TTC549 (cell line): Measurements from ENCODE around the gene ARPP21.
"Not testable (repeated sequence)": the region's sequence is repeated elsewhere in the genome, so short reads cannot be mapped to it uniquely, and the experiment has no call there.

ENCODE experiments used
- FAIRE-seq: peaks from 2 replicates; lab custom pipeline; 2012; peaks lifted over from hg19 to GRCh38; lab: Jason Lieb, UNC

ARPP21 gene

GRCh38 chr3:35639254-35640186 lies at the start of gene ARPP21:
ARPP21 (plus strand) TSS chr3:35639525; CDS start chr3:35681752, 42,227 bp downstream.
- FAIRE-seq = no peak

- no peak for FAIRE-seq
Measured at GRCh38 chr3:35592589-35593295, 46.6 kb upstream of the ARPP21 start.

GRCh38 chr3:35594739-35595138 lies 44.6 kb upstream of the ARPP21 start:
- FAIRE-seq = no peak

GRCh38 chr3:35596335-35596995 lies 42.9 kb upstream of the ARPP21 start:
- no peak for FAIRE-seq

GRCh38 chr3:35597490-35597889 lies 41.8 kb upstream of the ARPP21 start:
- FAIRE-seq = no peak

- FAIRE-seq = no peak
Measured at GRCh38 chr3:35598804-35599203, 40.5 kb upstream of the ARPP21 start.

GRCh38 chr3:35601959-35602358 lies 37.4 kb upstream of the ARPP21 start:
- FAIRE-seq = no peak

GRCh38 chr3:35602395-35602936 lies 36.9 kb upstream of the ARPP21 start:
- no peak for FAIRE-seq

GRCh38 chr3:35616346-35616745 lies 23.0 kb upstream of the ARPP21 start:
- FAIRE-seq = no peak

- no peak for FAIRE-seq
Measured at GRCh38 chr3:35617370-35617769, 22.0 kb upstream of the ARPP21 start.

- FAIRE-seq = not testable (repeated sequence)
Measured at GRCh38 chr3:35620238-35620637, 19.1 kb upstream of the ARPP21 start.

GRCh38 chr3:35624698-35625097 lies 14.6 kb upstream of the ARPP21 start:
- no peak for FAIRE-seq

GRCh38 chr3:35633332-35634124 lies 5.8 kb upstream of the ARPP21 start:
- FAIRE-seq = no peak

GRCh38 chr3:35635407-35635806 lies 3.9 kb upstream of the ARPP21 start:
- FAIRE-seq = no peak

GRCh38 chr3:35635926-35636683 lies 3.2 kb upstream of the ARPP21 start:
- FAIRE-seq = no peak

- no peak for FAIRE-seq
Measured at GRCh38 chr3:35638251-35638979, 910 bp upstream of the ARPP21 start.

GRCh38 chr3:35638980-35639253 lies 408 bp upstream of the ARPP21 start:
- no peak for FAIRE-seq

GRCh38 chr3:35640190-35641165 lies 1.2 kb downstream of the ARPP21 start:
- FAIRE-seq = no peak

GRCh38 chr3:35641331-35641730 lies 2.0 kb downstream of the ARPP21 start:
- no peak for FAIRE-seq
